ENCODE results near the gene MFNG.

Gene MFNG

GRCh38 chr22:37454857-37455686 is 31.1 kb downstream of the MFNG start:
- in situ Hi-C loops (cut with HindIII; ENCODE audit: low sequenced_read_pairs), result no loop called here

DNA sequence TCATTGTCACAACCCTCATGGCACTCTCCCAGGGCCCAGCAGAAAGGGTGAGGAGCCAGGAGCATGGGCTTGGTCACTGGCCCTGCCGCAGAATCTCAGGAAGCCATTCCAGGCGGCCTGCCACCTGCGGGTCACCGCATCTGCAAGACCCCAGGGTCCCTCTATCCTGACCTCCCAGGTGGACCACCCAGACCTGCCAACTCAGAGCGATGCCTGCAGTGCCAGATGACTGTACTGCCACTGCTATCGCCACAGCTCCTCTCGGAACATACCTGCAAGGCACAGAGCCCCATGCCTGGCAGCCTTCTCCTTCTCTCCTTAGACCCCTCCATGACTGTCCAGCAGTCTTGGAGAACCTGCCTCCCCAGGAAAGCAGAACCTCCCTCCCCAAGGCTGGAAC is 32.5 kb downstream of the MFNG start:
- in situ Hi-C loops (cut with HindIII; ENCODE audit: low sequenced_read_pairs), result no loop called here

DNA sequence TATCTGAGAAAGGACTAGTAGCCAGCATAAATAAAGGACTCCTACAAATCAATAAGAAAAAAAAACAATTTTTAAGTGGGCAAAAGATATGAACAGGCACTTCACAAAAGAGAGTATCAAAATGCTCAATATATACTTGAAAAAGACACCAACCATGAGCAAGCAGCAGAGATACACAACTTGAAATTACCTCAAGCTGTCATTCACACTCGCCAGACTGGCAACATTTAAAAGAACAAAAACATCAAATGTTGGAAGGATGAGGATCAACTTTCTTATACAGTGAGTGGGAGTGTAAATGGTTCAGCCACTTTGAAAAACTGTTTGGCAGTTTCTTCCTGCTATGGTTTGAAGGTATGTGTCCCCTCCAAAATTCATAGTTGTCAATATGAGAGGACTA is 35.0 kb downstream of the MFNG start:
- in situ Hi-C loops (cut with HindIII; ENCODE audit: low sequenced_read_pairs), result no loop called here

DNA sequence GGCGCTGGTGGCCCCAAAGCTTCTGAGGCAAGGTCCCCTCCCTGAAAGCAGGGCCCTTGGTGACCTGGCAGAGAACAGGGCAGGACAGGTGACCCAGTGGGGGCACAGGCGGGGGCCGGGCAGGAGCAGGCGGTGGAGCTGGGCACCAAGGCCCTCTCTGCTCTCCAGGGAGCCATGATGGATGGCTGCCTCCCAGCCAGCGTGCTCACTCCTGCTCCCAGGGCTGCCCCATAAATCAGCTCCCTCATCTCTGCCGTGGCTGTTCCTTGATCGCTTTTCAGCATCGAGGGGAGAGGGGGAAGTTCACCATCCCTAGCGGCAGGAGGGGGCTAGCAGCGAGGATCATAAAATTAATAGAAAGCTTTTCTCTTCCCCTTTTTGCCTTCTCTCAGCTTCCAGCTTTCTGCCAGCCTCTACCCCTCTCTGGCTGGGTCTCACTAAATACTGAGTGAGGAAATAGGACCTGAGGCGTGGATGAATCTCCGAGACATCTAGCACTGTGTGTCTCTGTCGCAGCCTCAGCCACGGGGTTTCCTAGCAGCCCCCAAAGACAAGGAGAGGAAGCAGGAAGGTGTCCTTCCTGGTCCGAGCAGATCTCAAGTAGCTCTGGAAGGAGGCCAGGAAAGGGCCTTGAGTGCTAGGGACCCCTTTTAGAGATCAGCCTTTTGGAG is 36.7 kb downstream of the MFNG start:
- in situ Hi-C loops (cut with HindIII; ENCODE audit: low sequenced_read_pairs), result loop anchor here (10.0 kb wide), 1 partner anchor 125 kb away; no protein-coding TSS in a partner anchor

- in situ Hi-C loops (cut with HindIII; ENCODE audit: low sequenced_read_pairs), result loop anchor here (10.0 kb wide), 1 partner anchor 124 kb away; no protein-coding TSS in a partner anchor
Measured at GRCh38 chr22:37448516-37449127, 37.6 kb downstream of the MFNG start.

- in situ Hi-C loops (cut with HindIII; ENCODE audit: low sequenced_read_pairs), result loop anchor here (10.0 kb wide), 1 partner anchor 121 kb away; no protein-coding TSS in a partner anchor
Measured at GRCh38 chr22:37445501-37445900, 40.7 kb downstream of the MFNG start.

DNA sequence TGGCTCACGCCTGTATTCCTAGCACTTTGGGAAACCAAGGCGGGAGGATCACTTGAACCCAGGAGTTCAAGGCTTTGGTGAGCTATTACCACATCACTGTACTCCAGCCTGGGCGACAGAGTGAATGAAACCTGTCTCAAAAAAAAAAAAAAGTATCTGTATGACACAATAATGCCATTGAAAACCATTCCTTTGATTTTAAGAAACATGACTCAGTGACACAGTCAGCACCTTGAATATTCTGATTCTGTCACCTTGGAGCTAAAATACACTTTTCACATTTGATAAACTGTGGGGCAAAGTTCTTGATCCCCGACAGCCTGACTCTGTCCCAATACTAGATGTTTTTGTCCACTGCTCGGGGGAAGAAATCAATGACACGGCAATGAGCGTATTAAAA is 42.2 kb downstream of the MFNG start:
- in situ Hi-C loops (cut with HindIII; ENCODE audit: low sequenced_read_pairs), result loop anchor here (10.0 kb wide), 1 partner anchor 119 kb away; no protein-coding TSS in a partner anchor

- in situ Hi-C loops (cut with HindIII; ENCODE audit: low sequenced_read_pairs), result loop anchor here (10.0 kb wide), 1 partner anchor 118 kb away; no protein-coding TSS in a partner anchor
Measured at GRCh38 chr22:37443086-37443485, 43.1 kb downstream of the MFNG start.

DNA sequence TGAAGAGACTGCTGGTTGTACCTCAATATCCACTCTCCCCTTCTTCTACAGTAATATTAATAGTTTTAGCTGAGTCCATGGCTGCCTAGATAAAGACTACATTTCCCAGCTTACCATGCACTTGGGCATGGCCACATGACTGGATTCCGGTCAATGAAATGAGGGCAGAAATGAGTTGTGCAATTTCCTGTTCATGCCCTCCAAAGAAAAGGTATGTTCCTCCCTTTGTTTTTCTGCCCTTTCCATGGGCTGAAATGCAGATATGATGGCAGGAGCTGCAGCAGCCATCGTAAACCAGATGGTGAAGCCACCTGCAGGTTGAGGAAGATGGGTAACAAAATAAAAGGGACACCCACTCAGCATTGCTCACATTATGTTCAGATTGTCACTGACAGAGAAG is 43.6 kb downstream of the MFNG start:
- in situ Hi-C loops (cut with HindIII; ENCODE audit: low sequenced_read_pairs), result loop anchor here (10.0 kb wide), 1 partner anchor 118 kb away; no protein-coding TSS in a partner anchor

- in situ Hi-C loops (cut with HindIII; ENCODE audit: low sequenced_read_pairs), result loop anchor here (10.0 kb wide), 1 partner anchor 117 kb away; no protein-coding TSS in a partner anchor
Measured at GRCh38 chr22:37442135-37442534, 44.0 kb downstream of the MFNG start.

DNA sequence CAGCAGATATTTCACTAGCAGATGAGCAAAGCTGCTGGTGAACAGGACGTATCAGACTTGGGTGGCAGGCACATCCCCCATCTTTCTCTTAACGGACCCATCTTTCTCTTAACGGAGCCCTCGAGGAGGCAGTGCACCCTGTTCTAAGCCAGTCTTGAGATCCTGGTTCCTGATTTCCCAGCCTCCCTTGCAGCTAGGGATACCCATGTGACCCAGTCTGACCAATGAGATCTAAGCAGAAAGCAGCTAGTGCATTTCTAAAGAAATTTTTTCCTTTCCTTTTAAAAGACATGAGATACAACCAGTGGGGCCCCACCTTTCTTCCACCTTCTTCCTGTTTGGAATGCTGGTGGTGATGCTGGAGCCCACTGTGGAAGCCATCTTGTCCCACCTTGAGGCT is 45.3 kb downstream of the MFNG start:
- in situ Hi-C loops (cut with HindIII; ENCODE audit: low sequenced_read_pairs), result loop anchor here (10.0 kb wide), 1 partner anchor 116 kb away; no protein-coding TSS in a partner anchor

DNA sequence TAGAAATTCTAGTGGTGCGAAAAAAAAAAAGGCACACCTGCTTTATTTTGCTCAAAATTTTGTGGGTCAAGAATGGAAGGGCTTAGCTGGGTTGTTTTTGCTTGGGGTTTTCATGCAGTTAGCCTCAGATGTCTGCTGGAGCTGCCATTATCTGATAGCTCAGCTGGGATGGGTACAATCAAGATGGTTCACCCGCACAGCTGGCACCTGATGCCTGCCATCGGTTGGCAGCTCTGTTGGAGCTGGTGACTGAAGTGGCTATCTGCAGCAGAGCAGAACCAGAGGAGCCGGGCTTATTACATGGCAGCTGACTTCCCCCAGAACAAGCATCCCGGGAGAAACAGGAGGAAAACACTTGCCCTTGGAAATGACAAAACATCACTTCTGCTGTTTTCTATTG is 46.8 kb downstream of the MFNG start:
- in situ Hi-C loops (cut with HindIII; ENCODE audit: low sequenced_read_pairs), result no loop called here

DNA sequence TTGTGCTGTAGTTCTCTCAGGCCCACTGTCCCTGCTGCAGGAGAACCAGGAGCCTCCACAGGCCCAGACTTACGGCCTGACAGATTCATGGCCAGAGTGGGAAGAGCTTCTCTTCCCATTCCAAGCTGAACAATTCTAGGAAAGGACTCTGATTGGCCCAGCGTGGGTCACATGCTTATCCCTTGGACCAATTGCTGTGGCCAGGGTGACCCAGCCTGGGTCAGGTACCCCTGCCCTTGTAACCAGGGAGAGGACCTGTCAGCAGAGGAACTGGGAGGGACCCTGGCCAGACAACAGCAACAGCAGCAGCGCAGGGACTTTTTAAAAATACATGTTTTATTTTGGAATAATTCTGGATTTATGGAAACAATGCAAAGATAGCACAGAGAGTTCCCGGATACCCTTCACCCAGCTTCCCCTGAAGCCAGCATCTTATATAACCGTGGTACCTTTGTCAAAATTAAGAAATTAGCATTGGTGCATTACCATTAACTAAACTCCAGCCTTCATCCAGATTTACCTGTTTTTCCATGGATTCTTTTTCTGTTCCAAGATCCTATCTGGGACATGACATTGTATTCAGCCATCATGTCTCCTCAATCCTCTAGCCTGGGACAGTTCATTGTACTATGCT is 50.1 kb downstream of the MFNG start:
- in situ Hi-C loops (cut with HindIII; ENCODE audit: low sequenced_read_pairs), result no loop called here

- in situ Hi-C loops (cut with HindIII; ENCODE audit: low sequenced_read_pairs), result no loop called here
Measured at GRCh38 chr22:37433786-37434185, 52.4 kb downstream of the MFNG start.

DNA sequence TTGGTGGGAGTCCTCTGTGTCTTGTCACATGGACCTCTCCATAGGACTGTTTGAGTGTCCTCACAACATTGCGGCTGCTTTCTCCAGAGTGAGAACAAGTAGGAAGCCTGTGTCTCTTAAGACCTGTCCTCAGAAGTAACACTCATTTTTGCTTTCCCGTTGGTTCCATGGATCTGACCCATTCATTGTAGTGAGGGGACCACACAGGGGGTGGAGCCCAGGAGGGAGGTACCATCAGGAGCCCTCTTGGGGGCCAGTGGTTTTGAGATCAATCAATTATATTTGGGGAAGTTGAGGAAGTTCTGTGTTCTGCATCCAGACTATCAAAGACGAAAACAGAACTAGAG is 53.5 kb downstream of the MFNG start:
- in situ Hi-C loops (cut with HindIII; ENCODE audit: low sequenced_read_pairs), result no loop called here

DNA sequence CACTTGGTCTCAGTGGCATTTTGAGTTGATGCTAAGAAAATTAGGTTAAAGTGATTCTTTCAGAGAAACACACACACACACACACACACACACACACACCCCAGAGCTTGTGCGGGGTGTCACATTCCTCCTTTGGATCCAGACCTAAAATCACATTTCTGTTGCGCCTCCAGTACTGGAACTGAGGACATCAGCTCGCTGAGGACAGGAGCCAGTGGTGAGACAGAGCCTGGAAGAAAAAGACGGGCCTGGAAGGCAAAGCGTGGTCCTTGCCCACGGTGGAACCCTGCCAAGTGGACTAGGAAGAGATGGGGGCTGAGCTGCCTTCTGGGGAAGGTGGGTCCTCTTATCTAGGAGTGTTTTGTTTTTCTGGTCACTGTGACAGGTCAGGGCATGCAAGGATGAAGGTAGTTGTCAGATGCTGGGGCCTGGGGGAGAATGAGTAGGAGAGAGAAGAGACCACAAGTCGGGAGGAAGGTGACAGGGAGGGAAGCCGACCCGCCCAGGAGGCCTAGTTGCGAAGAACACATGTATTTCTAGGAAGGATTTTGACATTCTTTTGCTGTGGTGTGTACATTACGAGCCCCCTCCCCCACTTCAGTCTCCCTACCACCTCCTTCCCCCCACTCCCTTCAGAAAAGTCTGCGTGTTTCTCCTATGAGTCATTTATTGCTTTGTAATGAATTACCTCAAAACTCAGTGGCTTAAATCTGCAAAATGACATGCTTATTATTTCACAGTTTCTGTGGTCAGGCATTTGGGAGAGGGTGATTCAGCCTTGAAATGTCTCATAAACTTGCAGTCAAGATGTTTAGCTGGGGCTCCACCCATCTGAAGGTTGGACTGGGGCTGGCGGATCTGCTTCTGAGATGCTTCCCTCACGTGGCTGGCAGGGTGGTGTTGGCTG is 54.1 kb downstream of the MFNG start:
- in situ Hi-C loops (cut with HindIII; ENCODE audit: low sequenced_read_pairs), result no loop called here

DNA sequence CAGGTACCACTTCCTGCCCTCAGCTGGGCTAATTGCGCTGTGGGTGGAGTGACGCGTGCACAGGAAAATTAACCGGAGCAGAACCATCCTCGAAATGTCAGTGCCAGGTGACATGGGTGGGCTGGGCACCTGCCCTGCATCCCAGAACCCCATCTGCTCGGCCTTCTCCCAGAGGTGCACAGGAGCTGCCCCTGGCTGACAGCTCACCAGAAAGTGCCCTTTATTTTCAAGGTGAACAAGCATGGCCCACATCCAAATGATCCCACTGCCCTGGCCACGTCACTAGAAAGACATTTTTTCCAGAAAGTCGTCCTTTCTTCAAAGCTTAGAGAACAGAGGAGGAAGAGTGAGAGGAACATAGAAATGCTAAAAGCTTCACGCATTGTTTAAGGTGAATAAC is 54.8 kb downstream of the MFNG start:
- in situ Hi-C loops (cut with HindIII; ENCODE audit: low sequenced_read_pairs), result no loop called here

DNA sequence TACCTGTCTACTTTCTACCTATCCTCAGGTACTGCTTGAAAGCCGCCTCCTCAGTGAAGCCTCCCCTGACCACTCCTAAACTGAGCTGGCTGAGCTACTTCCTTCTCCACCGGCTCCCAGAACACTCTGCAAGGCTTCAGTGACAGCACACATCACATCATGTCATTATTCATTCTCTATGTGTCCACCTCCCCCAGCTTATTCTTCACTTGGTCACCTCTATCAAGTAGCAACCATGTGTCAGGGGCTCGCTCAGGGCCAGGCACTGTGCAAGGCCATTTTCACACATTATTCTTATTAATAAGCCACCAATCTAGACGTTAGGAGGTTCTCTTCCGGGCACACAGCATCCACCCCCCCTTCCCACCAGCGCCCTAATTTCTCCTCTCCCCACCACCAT is 55.2 kb downstream of the MFNG start:
- in situ Hi-C loops (cut with HindIII; ENCODE audit: low sequenced_read_pairs), result no loop called here

DNA sequence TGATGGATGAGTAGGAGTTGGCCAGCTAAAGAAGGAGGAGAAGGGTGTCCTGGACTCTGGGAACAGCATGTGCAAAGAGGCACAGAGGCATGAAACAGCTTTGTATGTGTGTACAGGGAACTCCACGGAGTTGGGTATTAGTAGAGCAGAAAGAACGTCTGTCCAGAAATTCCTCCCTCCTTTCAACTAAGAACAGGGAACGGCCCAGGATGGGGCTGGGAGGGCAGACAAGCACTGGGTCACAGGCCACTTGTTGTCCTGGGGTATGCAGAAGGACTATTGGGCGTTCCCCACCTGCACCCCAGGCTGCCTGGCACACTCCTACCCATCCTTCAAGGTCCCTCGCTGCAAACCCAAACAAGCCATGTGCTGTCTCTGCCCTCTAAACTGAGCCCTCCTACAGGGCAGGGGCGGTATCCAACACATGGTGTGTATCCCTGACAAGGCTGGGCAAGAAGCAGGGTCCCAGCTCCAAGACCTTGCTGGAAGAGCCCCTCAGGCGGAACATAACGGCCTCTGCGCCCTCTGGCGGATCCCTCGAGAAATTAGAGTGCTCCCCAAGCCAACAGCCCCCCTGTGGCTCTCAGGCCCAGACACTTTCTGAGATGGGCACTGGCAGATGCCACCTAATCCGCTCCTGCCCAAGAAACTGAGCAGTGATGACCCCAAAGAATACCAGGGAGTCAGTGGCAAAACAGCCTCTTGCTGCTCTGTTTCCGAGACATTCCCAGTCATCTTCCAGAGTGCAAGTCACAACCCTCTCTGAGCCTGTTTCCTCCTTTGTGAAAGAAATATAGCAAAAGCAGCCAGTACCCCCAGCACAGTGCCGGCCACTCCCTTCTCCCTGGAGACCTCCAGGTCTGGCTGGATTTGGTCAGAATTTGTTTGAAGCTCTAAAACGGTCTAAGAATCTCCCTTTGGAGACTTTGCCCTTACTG is 57.3 kb downstream of the MFNG start:
- in situ Hi-C loops (cut with HindIII; ENCODE audit: low sequenced_read_pairs), result no loop called here

Data from DLD1 (cell line).